Colonic mucosa (tissue), 4 donors: ENCODE data around the gene BORCS6. TPM values are rescaled to one million over a fixed set of nuclear protein-coding genes. Genes with fewer than 3 reads are reported as not detected.

Experiments
- DNase-seq: peaks from one replicate; pipeline ENCODE4 v3.0.0-alpha.2; 2020
- H3K27ac ChIP-seq: fragments of 200-600 bp; one replicate; pipeline ENCODE4 v1.8.0; 2021
- H3K27me3 ChIP-seq: fragments of 200-600 bp; one replicate; pipeline ENCODE4 v1.8.0; 2021
- H3K36me3 ChIP-seq: fragments of 200-600 bp; one replicate; pipeline ENCODE4 v1.8.0; 2021
- H3K4me1 ChIP-seq: fragments of 200-600 bp; one replicate; pipeline ENCODE4 v1.8.0; 2021; ENCODE audit warnings: mild to moderate bottlenecking
- H3K4me3 ChIP-seq: fragments of 200-600 bp; one replicate; pipeline ENCODE4 v1.8.0; 2021
- H3K9ac ChIP-seq, 2 donors: one replicate each; pipeline ENCODE4 v1.7.0; 2013; ENCODE audit warnings: control low read depth in 2 of 2, low read depth in 2 of 2, low read length in 2 of 2
- H3K9me3 ChIP-seq: fragments of 200-600 bp; one replicate; pipeline ENCODE4 v1.8.0; 2021
- CTCF ChIP-seq: fragments of 200-600 bp; IDR thresholded peaks from one replicate; pipeline ENCODE4 v1.8.0; 2022; ENCODE audit warnings: antibody characterized with exemption, mild to moderate bottlenecking
- intact Hi-C: fragments of 100-400 bp; cut with DNase I; formaldehyde crosslinking; loops from one replicate; pipeline ENCODE4 v1.14.1; 2022
- total RNA-seq, 2 donors: library from RNA; stranded (reverse); fragmentation: NEBNext Ultra II Directional in 1 of 2; extraction: Animal tissue kit (Norgen Biotek cat#: 25700) in 1 of 2; gene quantifications; one replicate each; pipeline ENCODE4 v1.2.1, GENCODE V29; 2021
- donor health status: healthy.
- donor health status: DM: no; HTN: no; CAD: no.
- donor health status: DM: no; HTN: no; CAD: no.

Gene BORCS6
- total RNA-seq, 2 donors from 2014 or later = 11.7 to 12.4 TPM

DNA sequence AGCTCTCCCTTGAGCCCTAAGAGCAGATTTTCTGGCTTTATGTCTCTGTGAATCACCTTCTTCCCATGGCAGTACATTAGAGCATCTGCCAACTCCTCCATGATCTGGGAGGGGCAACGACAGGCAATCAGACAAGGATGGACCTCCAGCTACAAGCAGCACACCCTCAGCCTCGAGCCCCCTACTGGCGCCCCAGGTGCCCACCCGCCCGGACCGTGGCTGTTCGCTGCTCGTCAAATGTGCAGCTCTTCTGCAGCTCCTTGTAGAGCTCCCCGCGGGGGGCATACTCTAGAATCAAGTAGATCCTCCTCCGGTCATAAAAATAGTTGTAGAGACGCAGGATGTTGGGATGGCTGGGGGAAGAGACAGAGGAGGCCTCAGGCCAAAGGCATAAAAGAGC, 16.6 kb upstream of the BORCS6 start:
- peaks cover 6% of the 10 kb centered on the region for H3K4me1 ChIP-seq
- intact Hi-C loops = no loop called here
- H3K9ac ChIP-seq = no peak overlapping the region
- H3K9me3 ChIP-seq = no peaks in the 10 kb centered on the region
- no peak overlapping the region for H3K27ac ChIP-seq
- H3K4me3 ChIP-seq = no peak overlapping the region
- H3K36me3 ChIP-seq = no peaks in the 10 kb centered on the region
- DNase-seq = no peak
- no peaks in the 10 kb centered on the region for H3K27me3 ChIP-seq
- no peak for TF ChIP-seq CTCF

GRCh38 chr17:8204761-8205555, 15.0 kb upstream of the BORCS6 start:
- TF ChIP-seq CTCF = no peak
- Histone ChIP-seq H3K4me1 (peaks cover 4% of the 10 kb centered on the region), H3K27me3 (no peaks in the 10 kb centered on the region), H3K9me3 (no peaks in the 10 kb centered on the region), H3K27ac (no peak overlapping the region), H3K4me3 (no peak overlapping the region), H3K9ac (no peak overlapping the region), H3K36me3 (no peaks in the 10 kb centered on the region)
- DNase-seq = no peak
- intact Hi-C loops = no loop called here

DNA sequence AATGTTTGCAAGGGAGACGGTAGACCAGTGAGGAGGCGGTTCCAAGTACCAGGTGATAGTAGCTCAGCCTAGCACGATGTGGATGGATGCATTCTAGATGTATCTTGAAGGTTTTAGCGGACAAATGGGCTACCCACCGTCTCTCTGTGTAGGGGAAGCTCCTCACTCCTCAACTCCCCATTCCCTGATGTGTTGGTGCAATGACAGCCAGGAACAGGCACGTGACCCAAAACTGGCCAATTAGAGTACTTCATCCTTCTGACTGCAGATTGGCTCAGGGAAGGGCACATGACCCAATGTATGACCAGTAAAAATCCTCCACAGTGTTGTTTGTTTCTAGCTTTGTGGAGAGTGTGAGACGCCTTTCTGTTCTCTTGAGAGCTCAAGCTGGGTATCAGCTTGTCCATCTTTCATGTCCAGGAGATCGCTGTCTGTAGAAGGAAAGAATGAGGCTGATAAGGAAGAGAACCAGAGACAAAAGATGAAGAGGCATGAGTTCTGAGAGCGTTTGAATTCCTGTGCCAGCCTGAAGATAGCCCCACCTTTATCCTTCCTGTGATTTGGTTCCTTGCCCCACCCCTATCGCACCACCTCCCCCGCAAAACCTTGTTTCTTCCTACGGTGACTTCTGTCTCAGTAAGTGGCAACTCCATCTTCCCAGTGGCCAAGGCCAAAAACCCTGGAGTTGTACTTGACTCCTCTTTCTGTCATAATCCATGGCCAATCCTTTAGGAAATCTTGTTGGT, 2.3 kb upstream of the BORCS6 start:
- peak; percentile 90 for DNase-seq
- H3K27me3 ChIP-seq = no peaks in the 10 kb centered on the region
- peak overlapping the region; percentile 12 for H3K4me3 ChIP-seq
- TF ChIP-seq CTCF = no peak
- peak overlapping the region; percentile 84 for H3K27ac ChIP-seq
- no peaks in the 10 kb centered on the region for H3K9me3 ChIP-seq
- H3K4me1 ChIP-seq = no peaks in the 10 kb centered on the region
- H3K36me3 ChIP-seq = no peaks in the 10 kb centered on the region
- peak overlapping the region in 1 of 2 donors; percentile 67 for H3K9ac ChIP-seq
- intact Hi-C loops = no loop called here

DNA sequence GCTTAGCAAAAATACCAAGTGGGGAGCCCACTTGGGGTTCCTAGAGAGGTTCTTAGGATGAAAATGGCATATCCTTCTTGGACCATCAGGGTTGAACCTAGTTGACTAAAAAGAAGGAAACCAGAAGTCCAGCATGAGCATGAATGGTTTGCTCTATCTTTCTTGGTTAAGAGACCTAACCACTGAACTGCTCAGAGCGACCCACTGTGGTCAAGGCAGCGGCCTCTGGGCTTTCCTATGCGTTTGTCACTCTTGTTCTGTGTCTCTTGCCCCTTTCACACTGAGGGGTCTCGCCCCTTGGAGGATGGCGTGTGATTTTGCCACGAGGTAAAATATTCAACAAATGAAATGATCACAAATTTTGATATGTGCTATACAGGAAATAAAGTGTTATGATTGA, 526 bp upstream of the BORCS6 start:
- TF ChIP-seq CTCF = no peak
- H3K9ac ChIP-seq = peak overlapping the region in 1 of 2 donors; percentile 94
- no peaks in the 10 kb centered on the region for H3K4me1 ChIP-seq
- H3K36me3 ChIP-seq = no peaks in the 10 kb centered on the region
- no peak for DNase-seq
- H3K27me3 ChIP-seq = no peaks in the 10 kb centered on the region
- H3K9me3 ChIP-seq = no peaks in the 10 kb centered on the region
- intact Hi-C loops = no loop called here
- peak overlapping the region; percentile 96 for H3K27ac ChIP-seq
- no peak overlapping the region for H3K4me3 ChIP-seq

GRCh38 chr17:8189041-8189710, 804 bp downstream of the BORCS6 start:
- Histone ChIP-seq H3K27me3 (no peaks in the 10 kb centered on the region), H3K9me3 (no peaks in the 10 kb centered on the region), H3K4me3 (peak overlapping the region; percentile 90), H3K4me1 (no peaks in the 10 kb centered on the region), H3K27ac (peak overlapping the region; percentile 96), H3K9ac (peak overlapping the region; percentile 93 to 94), H3K36me3 (no peaks in the 10 kb centered on the region)
- DNase-seq = peak; percentile 55
- TF ChIP-seq CTCF = no peak
- intact Hi-C loops = no loop called here
